Measurements from ENCODE around the gene TERT. TPM values are rescaled to one million over a fixed set of nuclear protein-coding genes. Genes with fewer than 3 reads are reported as not detected.

Gene TERT
- total RNA-seq, 1 experiment from 2014 or later = 2.3 TPM

- no peak overlapping the region for H3K27ac Mint-ChIP-seq (ENCODE audit: unreplicated experiment)
- no peak overlapping the region for H3K4me3 Mint-ChIP-seq (ENCODE audit: low read depth, unreplicated experiment)
- intact Hi-C loops (cut with micrococcal nuclease; ENCODE audit: unreplicated experiment) = no loop called here
- H3K9me3 Mint-ChIP-seq (ENCODE audit: low read depth, unreplicated experiment) = peaks cover 4% of the 10 kb centered on the region
- H3K27me3 Mint-ChIP-seq (ENCODE audit: unreplicated experiment) = peaks cover 32% of the 10 kb centered on the region
- CTCF ChIA-PET = no interaction called here
- no peak for TF ChIP-seq CTCF (IDR thresholded peaks at IDR 0.05; ENCODE audit: unreplicated experiment)
- no peaks in the 10 kb centered on the region for H3K36me3 Mint-ChIP-seq (ENCODE audit: insufficient read depth, unreplicated experiment)
- no peaks in the 10 kb centered on the region for H3K4me1 Mint-ChIP-seq (ENCODE audit: low read depth, unreplicated experiment)
- BruUV-seq (replicated peaks) = no TSS peak
- no peak for DNase-seq
These were observed 76.4 kb downstream of the TERT start for GRCh38 chr5:1218351-1219080.

- CTCF ChIA-PET = no interaction called here
- H3K27ac Mint-ChIP-seq (ENCODE audit: unreplicated experiment) = no peak overlapping the region
- intact Hi-C loops (cut with micrococcal nuclease; ENCODE audit: unreplicated experiment) = no loop called here
These were observed 77.2 kb downstream of the TERT start for GRCh38 chr5:1217596-1218206.

GRCh38 chr5:1216918-1217295 lies 78.0 kb downstream of the TERT start:
- CTCF ChIA-PET = no interaction called here
- DNase-seq = no peak
- no peaks in the 10 kb centered on the region for H3K4me1 Mint-ChIP-seq (ENCODE audit: low read depth, unreplicated experiment)
- no peak for TF ChIP-seq CTCF (IDR thresholded peaks at IDR 0.05; ENCODE audit: unreplicated experiment)
- H3K27ac Mint-ChIP-seq (ENCODE audit: unreplicated experiment) = no peak overlapping the region
- H3K9me3 Mint-ChIP-seq (ENCODE audit: low read depth, unreplicated experiment) = no peaks in the 10 kb centered on the region
- intact Hi-C loops (cut with micrococcal nuclease; ENCODE audit: unreplicated experiment) = no loop called here
- no TSS peak for BruUV-seq (replicated peaks)
- no peaks in the 10 kb centered on the region for H3K36me3 Mint-ChIP-seq (ENCODE audit: insufficient read depth, unreplicated experiment)
- H3K4me3 Mint-ChIP-seq (ENCODE audit: low read depth, unreplicated experiment) = no peak overlapping the region
- H3K27me3 Mint-ChIP-seq (ENCODE audit: unreplicated experiment) = peaks cover 31% of the 10 kb centered on the region

More at GRCh38 chr5:1217596-1218206, 77.2 kb downstream of the TERT start:
- H3K4me1 Mint-ChIP-seq (ENCODE audit: low read depth, unreplicated experiment) = no peaks in the 10 kb centered on the region
- no peak for TF ChIP-seq CTCF (IDR thresholded peaks at IDR 0.05; ENCODE audit: unreplicated experiment)
- no peak overlapping the region for H3K4me3 Mint-ChIP-seq (ENCODE audit: low read depth, unreplicated experiment)
- H3K27me3 Mint-ChIP-seq (ENCODE audit: unreplicated experiment) = peaks cover 31% of the 10 kb centered on the region
- H3K36me3 Mint-ChIP-seq (ENCODE audit: insufficient read depth, unreplicated experiment) = no peaks in the 10 kb centered on the region
- H3K9me3 Mint-ChIP-seq (ENCODE audit: low read depth, unreplicated experiment) = peaks cover 4% of the 10 kb centered on the region
- no peak for DNase-seq
- BruUV-seq (replicated peaks) = no TSS peak

- Mint-ChIP-seq H3K9me3 (ENCODE audit: low read depth, unreplicated experiment) (no peaks in the 10 kb centered on the region), H3K36me3 (ENCODE audit: insufficient read depth, unreplicated experiment) (no peaks in the 10 kb centered on the region), H3K4me1 (ENCODE audit: low read depth, unreplicated experiment) (no peaks in the 10 kb centered on the region), H3K4me3 (ENCODE audit: low read depth, unreplicated experiment) (no peak overlapping the region), H3K27me3 (ENCODE audit: unreplicated experiment) (peaks cover 31% of the 10 kb centered on the region), H3K27ac (ENCODE audit: unreplicated experiment) (no peak overlapping the region)
- DNase-seq = no peak
- TF ChIP-seq CTCF (IDR thresholded peaks at IDR 0.05; ENCODE audit: unreplicated experiment) = no peak
- intact Hi-C loops (cut with micrococcal nuclease; ENCODE audit: unreplicated experiment) = no loop called here
- CTCF ChIA-PET = no interaction called here
- no TSS peak for BruUV-seq (replicated peaks)
These were observed 78.5 kb downstream of the TERT start for GRCh38 chr5:1216211-1216917.
